Measurements from ENCODE around the gene RABL3. TPM values are rescaled to one million over a fixed set of nuclear protein-coding genes. Genes with fewer than 3 reads are reported as not detected.
"Not testable (repeated sequence)": the region's sequence is repeated elsewhere in the genome, so short reads cannot be mapped to it uniquely, and the experiment has no call there.

RABL3 gene
- total RNA-seq, 2 donors from 2014 or later = 16.9 to 22.3 TPM

DNA sequence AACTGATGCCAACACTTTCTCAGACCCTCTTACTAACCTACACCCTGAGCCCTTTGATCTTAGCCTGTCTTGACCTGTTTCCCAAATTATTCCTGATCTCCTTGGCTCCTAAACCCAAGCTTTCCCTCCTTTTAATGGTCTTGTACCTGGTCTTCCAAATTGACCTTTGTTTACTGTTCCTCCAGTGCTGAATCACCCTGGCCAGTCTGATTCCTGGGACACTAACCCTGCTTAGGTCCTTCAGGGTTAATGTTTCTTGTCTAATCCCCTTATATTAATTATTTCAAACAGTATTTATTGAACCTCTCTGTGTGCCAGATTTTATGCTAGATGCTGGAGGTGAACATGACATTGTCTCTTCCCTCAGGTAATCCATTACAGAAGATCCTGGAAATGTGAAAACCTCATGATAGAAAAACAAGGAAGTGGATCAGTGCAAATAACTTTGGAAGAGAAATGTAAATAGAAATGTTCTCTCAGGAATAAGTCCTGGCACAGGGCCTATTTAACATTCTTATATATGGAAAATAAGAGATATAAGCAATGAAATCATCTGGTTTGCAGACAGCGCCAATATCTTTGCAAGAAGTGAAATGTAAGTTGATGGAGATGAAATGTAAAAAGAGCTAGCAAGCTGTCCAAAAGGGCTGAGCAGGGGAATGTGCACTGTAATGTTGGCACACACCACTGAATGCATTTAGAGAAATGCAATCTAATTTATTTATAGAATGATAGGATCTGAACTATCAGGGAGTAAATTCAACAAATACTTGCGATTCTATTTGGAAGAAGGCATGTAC is 81.0 kb downstream of the RABL3 start:
- intact Hi-C loops (cut with DNase I) = no loop called here
- no peak for DNase-seq (ENCODE audit: low spot score)

DNA sequence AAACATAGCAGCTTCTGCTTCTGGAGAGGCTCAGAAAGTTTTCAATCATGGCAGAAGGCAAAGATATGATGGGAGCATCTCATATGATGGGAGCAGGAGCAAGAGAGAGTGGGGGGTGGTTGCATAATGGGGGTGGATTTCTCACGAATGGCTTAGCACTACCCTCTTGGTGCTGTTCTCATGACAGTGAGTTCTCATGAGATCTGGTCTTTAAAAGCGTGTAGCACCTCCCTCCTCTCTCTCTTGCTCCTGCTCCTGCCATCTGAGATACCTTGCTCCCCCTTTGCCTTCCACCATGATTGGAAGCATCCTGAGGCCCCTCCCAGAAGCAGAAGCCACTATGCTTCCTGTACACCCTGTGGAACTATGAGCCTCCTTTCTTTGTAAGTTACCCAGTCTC is 82.5 kb downstream of the RABL3 start:
- intact Hi-C loops (cut with DNase I) = no loop called here
- no peak for DNase-seq (ENCODE audit: low spot score)

DNA sequence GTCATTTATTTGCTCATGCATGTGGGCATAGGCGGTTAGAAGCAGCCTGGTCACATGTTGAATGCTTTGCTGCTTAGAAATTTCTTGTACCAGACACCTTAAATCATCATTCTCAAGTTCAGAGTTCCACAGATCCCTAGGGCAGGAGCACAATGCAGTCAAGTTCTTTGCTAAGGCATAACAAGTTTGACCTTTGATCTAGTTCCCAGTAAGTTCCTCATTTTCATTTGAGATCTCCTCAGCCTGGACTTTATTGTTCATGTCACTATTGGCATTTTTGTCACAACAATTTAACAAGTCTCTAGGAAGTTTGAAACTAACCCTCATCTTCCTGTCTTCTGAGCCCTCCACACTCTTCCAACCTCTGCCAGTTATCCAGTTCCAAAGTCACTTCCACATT is 83.0 kb downstream of the RABL3 start:
- DNase-seq (ENCODE audit: low spot score) = no peak
- intact Hi-C loops (cut with DNase I) = no loop called here

DNA sequence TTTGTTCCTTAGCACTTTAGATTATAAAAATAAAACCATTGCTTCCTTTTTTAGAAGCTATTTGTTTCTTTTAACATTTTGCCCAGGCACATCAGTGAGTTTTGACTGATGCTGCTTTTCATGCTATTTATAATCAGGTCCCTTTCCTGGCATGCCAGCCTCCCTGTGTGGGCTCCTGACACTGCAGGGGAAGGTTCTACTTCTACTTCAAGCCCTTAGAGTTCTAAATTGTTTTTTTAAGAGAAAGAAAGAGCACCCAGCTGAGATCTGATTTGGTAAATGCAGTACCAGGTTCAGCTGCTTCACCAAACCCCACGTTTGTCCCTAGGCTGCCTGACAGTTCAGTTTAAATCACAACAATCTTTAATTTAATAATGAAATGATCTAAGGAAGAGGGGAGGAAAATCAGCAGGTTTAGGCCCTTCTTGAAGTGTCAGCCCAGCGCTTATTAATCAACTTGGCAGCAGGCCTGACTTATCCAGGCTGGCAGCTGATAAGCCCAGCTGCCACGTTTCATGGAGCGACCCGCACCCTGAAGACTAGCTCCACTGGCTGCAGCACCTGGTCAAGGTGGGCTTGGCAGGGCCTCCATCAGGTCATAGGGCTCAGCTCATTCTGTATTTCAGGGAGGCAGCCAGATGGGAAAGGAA is 89.3 kb downstream of the RABL3 start:
- no peak for DNase-seq (ENCODE audit: low spot score)
- intact Hi-C loops (cut with DNase I) = no loop called here

DNA sequence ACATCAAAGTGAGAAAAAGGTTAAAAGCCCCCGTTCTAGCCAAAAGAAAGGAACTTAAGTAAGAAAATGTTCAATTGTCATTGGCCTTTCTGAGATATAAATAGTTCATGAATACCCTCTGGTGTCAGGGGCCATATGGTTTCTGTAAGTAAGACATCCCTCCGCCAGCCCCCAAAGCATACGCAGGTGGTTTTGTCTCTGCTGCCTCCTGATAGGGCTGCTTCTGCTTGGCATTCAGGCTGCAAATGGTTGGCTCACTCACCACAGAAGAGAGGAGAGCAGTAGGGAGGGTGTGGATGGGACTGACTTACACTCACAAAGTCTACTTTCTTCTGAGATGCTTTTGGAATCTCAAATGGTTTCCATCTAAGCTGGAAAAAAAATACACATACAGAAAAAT is 90.0 kb downstream of the RABL3 start:
- no peak for DNase-seq (ENCODE audit: low spot score)

DNA sequence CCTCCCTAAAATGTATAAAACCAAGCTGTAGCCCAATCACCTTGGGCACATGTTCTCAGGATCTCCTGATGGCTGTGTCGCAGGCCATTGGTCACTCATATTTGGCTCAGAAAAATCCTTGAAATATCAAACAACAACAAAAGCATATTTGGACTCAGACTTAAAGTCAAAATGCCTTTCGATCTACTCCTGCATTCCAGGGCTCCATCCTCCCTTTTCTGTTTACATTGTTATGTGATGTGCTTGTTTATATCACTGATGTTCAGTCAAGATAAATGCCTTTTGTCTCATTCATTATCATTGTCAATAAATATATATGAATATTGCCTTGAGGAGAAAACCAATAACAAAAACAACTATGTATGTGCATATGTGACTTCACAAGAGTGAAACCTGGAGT is 92.0 kb downstream of the RABL3 start:
- DNase-seq (ENCODE audit: low spot score) = no peak
- intact Hi-C loops (cut with DNase I) = no loop called here

More for the DNA sequence above, 90.0 kb downstream of the RABL3 start:
- intact Hi-C loops (cut with DNase I) = no loop called here

DNA sequence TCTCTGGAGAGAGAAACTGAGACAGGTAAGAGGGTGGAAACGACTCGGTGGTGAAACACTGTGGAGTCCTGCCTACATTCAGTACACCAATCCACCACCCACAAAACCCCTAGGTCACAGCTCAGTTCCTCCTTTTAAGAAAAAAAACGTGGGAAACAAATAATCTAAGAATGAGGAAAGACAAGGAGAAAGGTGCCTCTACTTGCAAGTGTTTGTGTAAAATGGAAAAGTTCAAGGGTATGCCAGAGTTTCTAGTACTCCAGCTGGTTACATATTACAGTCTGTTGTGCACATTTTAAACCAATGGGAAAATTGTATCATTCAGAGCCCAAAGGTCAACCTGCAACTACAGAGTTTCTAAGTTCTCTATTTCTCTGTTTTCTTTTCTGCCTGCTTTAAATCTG is 92.5 kb downstream of the RABL3 start:
- no peak for DNase-seq (ENCODE audit: low spot score)
- intact Hi-C loops (cut with DNase I) = no loop called here

DNA sequence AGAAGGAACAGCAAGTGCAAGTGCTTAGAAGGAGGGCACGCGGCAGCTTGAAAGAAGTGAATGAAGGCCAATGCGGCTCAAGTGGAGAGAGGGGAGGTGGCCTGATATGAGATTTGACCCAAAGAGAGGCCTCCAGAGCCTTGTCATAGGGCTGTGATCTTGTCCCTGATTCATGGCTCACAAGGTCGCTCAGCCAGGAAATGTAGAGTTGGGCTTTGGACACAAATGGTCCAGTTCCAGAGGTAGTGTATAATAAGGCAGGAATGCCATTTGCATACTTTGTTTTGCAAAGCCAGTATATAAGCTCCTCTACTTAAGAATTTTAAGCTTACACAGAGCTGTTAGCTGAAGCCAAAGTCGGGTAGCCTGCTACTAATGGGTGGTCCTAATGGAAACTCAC is 94.0 kb downstream of the RABL3 start:
- intact Hi-C loops (cut with DNase I) = no loop called here

DNA sequence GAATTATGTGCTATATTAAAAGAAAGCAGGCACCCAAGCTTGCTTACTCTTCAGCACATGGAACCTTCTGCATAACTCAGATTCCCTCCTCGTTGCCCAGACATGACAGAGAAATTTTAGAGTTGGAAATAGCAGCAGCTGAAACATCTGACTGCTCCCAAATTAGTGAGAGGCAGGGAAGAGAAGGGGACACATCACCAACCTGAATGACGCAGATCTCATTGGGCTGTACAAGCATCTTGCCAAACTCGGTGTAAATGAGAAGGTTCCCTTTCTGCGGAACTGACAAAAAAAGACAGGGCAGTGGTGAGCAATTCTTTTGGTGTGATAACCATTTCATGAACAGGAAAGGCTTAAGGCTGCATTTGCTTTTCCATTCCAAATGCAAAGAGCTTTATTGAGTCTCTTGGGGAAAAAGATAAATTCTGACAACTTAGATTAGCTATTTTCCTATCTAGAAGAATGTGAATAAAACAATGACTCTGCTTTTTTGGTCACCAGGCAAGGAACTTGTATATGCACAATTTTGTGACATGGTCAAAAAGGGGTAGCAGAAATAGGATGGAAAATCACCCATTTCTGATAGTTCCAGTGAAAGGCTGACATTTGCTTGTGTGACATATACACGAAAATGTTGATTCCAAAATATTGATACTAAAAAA is 95.4 kb downstream of the RABL3 start:
- intact Hi-C loops (cut with DNase I) = no loop called here
- DNase-seq (ENCODE audit: low spot score) = no peak

More for the DNA sequence above, 94.0 kb downstream of the RABL3 start:
- no peak for DNase-seq (ENCODE audit: low spot score)

DNA sequence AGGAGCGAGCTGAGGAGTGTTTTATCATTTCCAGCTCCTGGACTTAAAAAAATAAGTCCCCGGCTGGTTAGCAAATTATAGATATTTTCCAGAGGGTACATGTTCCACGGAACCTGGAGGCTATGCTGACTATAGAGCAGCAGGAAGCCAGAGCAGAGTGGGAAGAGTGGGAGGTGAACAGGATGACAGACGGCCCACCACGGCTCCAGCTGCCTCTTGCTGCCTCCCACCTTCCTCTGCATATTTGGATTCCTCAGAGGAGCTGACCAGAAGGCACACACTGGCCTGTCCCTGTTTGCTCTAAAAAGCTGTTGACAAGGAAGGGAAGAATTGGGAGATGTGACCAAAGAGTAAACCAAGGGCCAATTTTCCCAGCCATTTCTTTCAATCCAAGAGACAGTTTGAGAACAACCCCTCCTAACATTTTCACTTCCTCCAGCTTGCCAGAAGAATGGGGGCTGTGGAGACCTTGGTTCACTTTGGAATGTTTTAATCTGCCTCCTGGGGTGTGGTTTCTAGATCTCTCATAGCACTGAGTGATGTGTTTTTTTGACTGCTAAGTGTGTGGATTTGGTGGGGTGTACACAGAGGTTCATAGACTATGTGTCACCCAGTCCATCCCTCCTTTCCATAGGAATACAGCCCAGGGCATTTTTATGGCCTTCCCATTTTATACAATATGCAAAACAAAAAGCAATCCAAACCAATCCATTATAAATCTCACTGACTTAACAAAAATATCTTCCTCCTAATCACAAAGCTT is 97.1 kb downstream of the RABL3 start:
- intact Hi-C loops (cut with DNase I) = no loop called here
- no peak for DNase-seq (ENCODE audit: low spot score)

DNA sequence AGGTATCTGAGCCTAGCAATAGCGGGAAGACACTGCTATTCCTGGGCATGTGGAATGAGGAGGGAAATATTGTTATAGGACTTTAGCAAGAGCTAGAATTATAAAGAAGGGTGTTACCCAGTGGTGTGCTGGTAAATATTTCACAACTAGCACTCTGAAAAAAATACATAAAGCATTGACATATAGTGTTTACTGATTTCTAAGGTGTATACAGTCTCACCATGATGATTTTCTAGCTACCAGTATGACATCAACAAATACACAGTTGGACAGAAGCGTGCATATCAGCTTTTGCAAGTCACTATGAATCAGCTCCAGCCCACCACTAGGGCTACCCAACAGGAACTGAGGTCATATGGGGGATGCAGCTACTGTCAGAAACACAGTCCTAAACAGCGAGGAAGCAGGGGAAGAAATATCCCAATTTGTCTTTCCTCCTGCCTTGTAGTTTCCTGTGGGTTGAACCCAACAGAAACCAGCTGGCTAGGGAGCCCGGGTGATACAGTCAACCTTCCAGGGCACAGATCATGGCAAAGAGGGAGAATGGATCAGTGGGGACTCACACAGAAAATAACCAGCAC is 99.9 kb downstream of the RABL3 start:
- intact Hi-C loops (cut with DNase I) = no loop called here
- DNase-seq (ENCODE audit: low spot score) = no peak

DNA sequence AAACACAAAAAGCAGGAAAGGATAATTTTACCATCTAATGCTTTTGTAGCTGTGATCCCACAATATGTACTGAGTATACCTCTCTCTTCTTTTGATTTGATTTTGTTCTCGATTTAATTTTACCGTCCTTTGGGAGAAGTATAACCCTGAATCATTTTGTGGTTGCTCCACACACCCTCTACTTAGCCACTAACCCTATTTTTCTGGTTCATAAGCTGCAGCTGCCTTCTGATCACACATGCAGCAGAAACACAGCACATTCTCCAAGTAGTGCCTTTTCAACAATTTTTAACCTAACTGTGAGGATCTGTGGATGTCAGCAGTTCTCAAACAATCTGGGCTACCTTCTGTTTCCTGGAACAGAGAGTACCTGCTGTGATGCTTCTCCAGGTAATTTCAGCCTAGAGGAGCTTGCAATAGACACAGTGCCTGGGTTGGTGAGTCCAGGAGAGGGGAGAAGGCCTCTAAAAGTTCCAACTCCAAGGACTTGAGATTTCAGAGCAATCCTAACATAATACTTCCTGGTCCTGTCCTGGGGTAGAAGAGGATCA is 100.5 kb downstream of the RABL3 start:
- intact Hi-C loops (cut with DNase I) = no loop called here
- DNase-seq (ENCODE audit: low spot score) = no peak

DNA sequence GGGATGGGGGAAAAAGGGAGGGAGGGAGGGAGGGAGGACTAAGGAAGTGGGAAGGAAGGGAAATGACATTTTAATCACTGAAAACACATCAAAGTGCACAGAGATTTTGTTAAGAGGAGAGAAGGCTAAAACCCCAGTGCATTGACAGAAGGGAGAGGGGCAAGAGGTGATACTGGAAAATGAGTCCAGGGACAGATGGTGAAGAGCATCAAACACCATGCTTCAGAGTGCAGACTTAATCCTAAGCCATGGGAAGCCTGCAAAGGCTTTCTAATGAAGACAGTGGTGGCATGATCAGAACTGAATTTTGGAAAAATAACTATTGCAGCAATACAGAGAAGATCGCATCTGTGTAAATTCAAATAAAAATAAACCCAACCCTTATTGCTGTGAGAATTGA is 102.1 kb downstream of the RABL3 start:
- no peak for DNase-seq (ENCODE audit: low spot score)
- intact Hi-C loops (cut with DNase I) = no loop called here

DNA sequence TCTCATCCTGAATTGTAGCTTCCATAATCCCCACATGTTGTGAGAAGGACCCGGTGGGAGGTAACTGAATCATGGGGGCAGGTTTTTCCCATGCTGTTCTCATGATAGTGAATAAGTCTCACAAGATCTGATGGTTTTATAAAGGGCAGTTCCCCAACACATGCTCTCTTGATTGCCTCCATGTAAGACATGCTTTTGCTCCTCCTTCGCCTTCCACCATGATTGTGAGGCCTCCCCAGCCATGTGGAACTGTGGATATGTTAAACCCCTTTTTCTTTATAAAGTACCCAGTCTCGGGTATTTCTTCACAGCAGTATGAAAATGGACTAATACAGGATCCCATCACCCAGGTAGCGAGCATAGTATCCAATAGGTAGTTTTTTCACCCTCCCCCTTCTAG is 103.5 kb downstream of the RABL3 start:
- DNase-seq (ENCODE audit: low spot score); intact Hi-C loops (cut with DNase I): not testable (repeated sequence)

DNA sequence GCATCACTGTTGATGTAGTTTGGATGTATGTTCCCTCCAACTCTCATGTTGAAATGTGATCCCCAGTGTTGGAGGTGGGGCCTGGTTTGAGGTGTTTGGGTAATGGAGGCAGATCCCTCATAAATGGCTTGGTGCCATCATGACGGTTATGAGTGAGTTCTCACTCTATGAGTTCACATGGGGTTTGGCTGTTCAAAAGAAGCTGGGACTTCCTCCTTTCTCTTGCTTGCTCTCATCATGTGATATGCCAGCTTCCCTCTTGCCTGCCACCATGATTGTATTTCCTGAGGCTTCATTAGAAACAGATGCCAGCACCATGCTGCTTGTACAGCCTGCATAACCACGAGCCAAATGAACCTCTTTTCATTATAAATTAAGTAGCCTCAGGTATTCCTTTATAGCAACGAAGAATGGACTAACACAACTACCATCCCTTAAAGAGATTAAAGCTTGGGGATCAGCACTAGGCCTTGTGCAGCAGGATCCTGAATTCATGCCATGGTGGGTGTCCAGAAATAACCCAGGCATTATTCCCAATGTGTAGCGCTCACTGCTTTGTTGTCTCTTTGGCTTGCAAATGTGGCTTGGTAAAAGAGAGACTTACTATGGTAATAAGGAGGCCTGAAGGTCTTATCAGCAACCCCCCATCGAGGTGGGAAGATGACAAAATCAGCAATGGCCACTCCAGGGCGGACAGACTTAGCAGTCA is 104.3 kb downstream of the RABL3 start:
- DNase-seq (ENCODE audit: low spot score) = no peak
- intact Hi-C loops (cut with DNase I) = no loop called here

DNA sequence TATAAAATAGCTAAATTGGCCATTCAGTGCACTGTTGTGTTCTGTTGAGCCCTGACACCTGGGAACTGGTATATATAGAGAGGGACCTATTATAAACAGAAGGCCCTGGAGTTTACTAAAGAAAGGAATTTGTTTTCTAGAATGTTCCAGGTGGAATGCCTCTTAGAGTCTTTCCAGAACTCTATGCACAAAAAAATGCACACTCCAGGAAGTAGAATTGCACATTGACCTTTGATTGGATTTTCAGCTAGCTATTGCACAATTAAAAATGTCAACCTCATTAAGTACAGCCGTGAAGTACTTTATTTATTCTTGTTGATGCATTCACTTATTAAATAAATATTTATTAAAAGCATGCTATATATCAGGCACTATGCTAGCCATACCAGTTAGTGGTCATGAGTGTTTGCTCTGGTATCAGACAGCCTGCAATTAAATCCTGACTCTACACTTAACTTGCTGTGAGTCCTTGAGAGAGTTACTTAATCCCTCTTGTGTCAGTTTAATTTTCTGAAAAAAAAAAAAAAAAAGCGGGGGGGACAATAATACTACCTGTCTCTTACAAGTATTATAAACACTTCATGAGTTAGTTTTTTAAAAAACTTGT is 105.4 kb downstream of the RABL3 start:
- intact Hi-C loops (cut with DNase I) = no loop called here

More for the DNA sequence above, 105.4 kb downstream of the RABL3 start:
- DNase-seq (ENCODE audit: low spot score) = no peak
